Neural cell (in vitro differentiated cells): ENCODE results near the gene GRIK3. TPM values are rescaled to one million over a fixed set of nuclear protein-coding genes. Genes with fewer than 3 reads are reported as not detected.

Experiments used
- H2AFZ ChIP-seq: fragments of 200-600, 300-800 bp; sonication (generic), shearing (Covaris generic); 2 replicates; pipeline ENCODE4 v1.6.0; 2014; ENCODE audit warnings: low read depth, mild to moderate bottlenecking, antibody characterized with exemption, low read length, moderate library complexity
- H3F3A ChIP-seq: fragments of 200-600 bp; shearing (Covaris generic); 2 replicates; pipeline ENCODE4 v1.6.1; 2016; ENCODE audit warnings: mild to moderate bottlenecking, moderate library complexity, mixed read lengths, antibody characterized with exemption, low read length; ENCODE audit not compliant: insufficient read depth, poor library complexity, severe bottlenecking
- H3K27ac ChIP-seq: fragments of 200-600, 300-800 bp; sonication (generic), shearing (Covaris generic); 2 replicates; pipeline ENCODE4 v1.5.1; 2014; ENCODE audit warnings: mild to moderate bottlenecking, low read length, moderate library complexity
- H3K27me3 ChIP-seq: fragments of 300-800, 200-600 bp; sonication (generic), shearing (Covaris generic); 2 replicates; pipeline ENCODE4 v1.6.0; 2014; ENCODE audit warnings: mild to moderate bottlenecking, low read depth, low read length, moderate library complexity; ENCODE audit not compliant: insufficient read depth
- H3K36me3 ChIP-seq: fragments of 300-800, 200-600 bp; sonication (generic), shearing (Covaris generic); 2 replicates; pipeline ENCODE4 v1.5.1; 2014; ENCODE audit warnings: mild to moderate bottlenecking, antibody characterized with exemption, low read length, moderate library complexity; ENCODE audit not compliant: insufficient read depth
- H3K4me2 ChIP-seq: fragments of 300-800, 200-600 bp; sonication (generic), shearing (Covaris generic); 2 replicates; pipeline ENCODE4 v1.6.0; 2014; ENCODE audit warnings: mild to moderate bottlenecking, low read length
- H3K4me3 ChIP-seq: fragments of 300-800, 200-600 bp; sonication (generic), shearing (Covaris generic); 2 replicates; pipeline ENCODE4 v1.5.1; 2014; ENCODE audit warnings: mild to moderate bottlenecking, low read length, moderate library complexity
- H3K79me2 ChIP-seq: fragments of 200-600 bp; shearing (Covaris generic); replicated peaks from 2 replicates; pipeline ENCODE4 v1.6.0; 2014; ENCODE audit warnings: mild to moderate bottlenecking, low read length, moderate library complexity; ENCODE audit not compliant: insufficient read depth
- H3K9ac ChIP-seq: fragments of 300-800, 200-600 bp; sonication (generic), shearing (Covaris generic); 2 replicates; pipeline ENCODE4 v1.6.1; 2016; ENCODE audit warnings: mild to moderate bottlenecking, low read length, mixed read lengths
- H3K9me2 ChIP-seq: fragments of 200-600 bp; shearing (Covaris generic); 2 replicates; pipeline ENCODE4 v1.6.1; 2016; ENCODE audit warnings: mild to moderate bottlenecking, low read length, mixed read lengths; ENCODE audit not compliant: insufficient read depth
- H3K9me3 ChIP-seq: fragments of 200-600, 300-800 bp; sonication (generic), shearing (Covaris generic); 2 replicates; pipeline ENCODE4 v1.6.1; 2016; ENCODE audit warnings: mild to moderate bottlenecking, mixed run types, low read length, moderate library complexity, mixed read lengths
- H4K20me1 ChIP-seq: fragments of 200-600 bp; shearing (Covaris generic); 2 replicates; pipeline ENCODE4 v1.6.1; 2016; ENCODE audit warnings: mild to moderate bottlenecking, mixed run types; ENCODE audit not compliant: insufficient read depth
- CTCF ChIP-seq: fragments of 450-650 bp; IDR thresholded peaks from 2 replicates; pipeline ENCODE4 v1.5.1; 2014; ENCODE audit warnings: antibody characterized with exemption, mild to moderate bottlenecking, moderate library complexity; ENCODE audit not compliant: poor library complexity, severe bottlenecking
- EP300 ChIP-seq: fragments of 450-650 bp; conservative IDR thresholded peaks from 2 replicates; pipeline ENCODE4 v1.6.1; 2014; ENCODE audit warnings: antibody characterized with exemption, mild to moderate bottlenecking, moderate library complexity; ENCODE audit not compliant: poor library complexity, severe bottlenecking
- EZH2 ChIP-seq: fragments of 200-600, 300-800 bp; shearing (Covaris generic), sonication (generic); IDR thresholded peaks from 2 replicates; pipeline ENCODE4 v1.6.1; 2014; ENCODE audit warnings: antibody characterized with exemption, low read length, borderline replicate concordance, mild to moderate bottlenecking; ENCODE audit not compliant: insufficient read depth, poor library complexity, severe bottlenecking
- MXI1 ChIP-seq: fragments of 450-650 bp; conservative IDR thresholded peaks from 2 replicates; pipeline ENCODE4 v1.6.1; 2014; ENCODE audit warnings: antibody characterized with exemption, mild to moderate bottlenecking; ENCODE audit not compliant: poor library complexity, severe bottlenecking
- POLR2AphosphoS5 ChIP-seq: IDR thresholded peaks from 2 replicates; pipeline ENCODE4 v1.6.1; 2012
- RAD21 ChIP-seq: fragments of 450-650 bp; conservative IDR thresholded peaks from 2 replicates; pipeline ENCODE4 v1.6.1; 2014; ENCODE audit warnings: antibody characterized with exemption, mild to moderate bottlenecking, moderate library complexity
- REST ChIP-seq: IDR thresholded peaks from 2 replicates; pipeline ENCODE4 v1.6.1; 2012; ENCODE audit warnings: borderline replicate concordance
- SMC3 ChIP-seq: fragments of 450-650 bp; conservative IDR thresholded peaks from 2 replicates; pipeline ENCODE4 v1.6.1; 2014; ENCODE audit warnings: antibody characterized with exemption, mild to moderate bottlenecking, moderate library complexity; ENCODE audit not compliant: poor library complexity
- TAF1 ChIP-seq: IDR thresholded peaks from 2 replicates; pipeline ENCODE4 v1.6.1; 2012; ENCODE audit warnings: low read depth
- polyA plus RNA-seq: library from polyadenylated mRNA; depleted of rRNA; stranded (reverse); fragments of >200 nt; gene quantifications from 2 replicates; pipeline ENCODE4 v1.2.3, GENCODE V29; 2014

The GRIK3 gene
- polyA plus RNA-seq, 1 donor from 2014 or later = 5.0 TPM

GRCh38 chr1:36781098-36781497 is 253.2 kb downstream of the GRIK3 start:
- Histone ChIP-seq H3K9ac (no peak overlapping the region), H3K27me3 (no peaks in the 10 kb centered on the region), H3K9me3 (no peaks in the 10 kb centered on the region), H3K9me2 (no peaks in the 10 kb centered on the region), H3K36me3 (no peaks in the 10 kb centered on the region), H3K79me2 (no peaks in the 10 kb centered on the region), H3K4me2 (no peak overlapping the region), H3F3A (peaks cover 6% of the 10 kb centered on the region), H2AFZ (no peak overlapping the region), H4K20me1 (no peaks in the 10 kb centered on the region), H3K27ac (no peak overlapping the region), H3K4me3 (no peak overlapping the region)
- TF ChIP-seq EP300 = no peak
- TF ChIP-seq EZH2 = no peak
- no peak for TF ChIP-seq TAF1
- TF ChIP-seq SMC3 = no peak
- TF ChIP-seq POLR2AphosphoS5 = no peak
- TF ChIP-seq MXI1 = no peak

- H3K9ac ChIP-seq = no peak overlapping the region
- H3K79me2 ChIP-seq = no peaks in the 10 kb centered on the region
- H3K27me3 ChIP-seq = no peaks in the 10 kb centered on the region
- H4K20me1 ChIP-seq = no peaks in the 10 kb centered on the region
- H3K36me3 ChIP-seq = no peaks in the 10 kb centered on the region
- no peak for TF ChIP-seq MXI1
- no peak for TF ChIP-seq SMC3
- no peak for TF ChIP-seq TAF1
- no peak for TF ChIP-seq EZH2
- TF ChIP-seq EP300 = no peak
- TF ChIP-seq POLR2AphosphoS5 = no peak
- TF ChIP-seq REST = no peak
- TF ChIP-seq CTCF = no peak
- TF ChIP-seq RAD21 = no peak
- no peaks in the 10 kb centered on the region for H3K9me3 ChIP-seq
- H3K4me2 ChIP-seq = no peak overlapping the region
- no peak overlapping the region for H3K4me3 ChIP-seq
- H2AFZ ChIP-seq = no peak overlapping the region
- peaks cover 6% of the 10 kb centered on the region for H3F3A ChIP-seq
- no peaks in the 10 kb centered on the region for H3K9me2 ChIP-seq
- H3K27ac ChIP-seq = no peak overlapping the region
These were observed 255.6 kb downstream of the GRIK3 start for GRCh38 chr1:36778740-36779139.
